ENCODE measurements around the gene PLIN3. TPM values are rescaled to one million over a fixed set of nuclear protein-coding genes. Genes with fewer than 3 reads are reported as not detected.
A peak's percentile ranks its signal among the peaks of the same experiment; 100 is the strongest.

Gene PLIN3
- total RNA-seq, 1 experiment from 2014 or later, result 104 TPM

- ChIA-PET POLR2A (ENCODE audit: unreplicated experiment) (interaction anchor here (0.7 kb wide), 1 partner anchor 70 kb away, joined by 4 read pairs; no protein-coding TSS in a partner anchor), CTCF (interaction anchor here (1.0 kb wide), 1 partner anchor 44 kb away, joined by 4 read pairs; no protein-coding TSS in a partner anchor)
- DNase-seq, result no peak
- Histone ChIP-seq H3K4me1 (replicated peaks; ENCODE audit: insufficient read depth) (peaks cover 17% of the 10 kb centered on the region), H3F3A (ENCODE audit: insufficient read depth, low read depth) (peaks cover 31% of the 10 kb centered on the region; the same call in 1 of the 2 replicates), H3K36me3 (ENCODE audit: low read depth) (no peaks in the 10 kb centered on the region), H3K4me2 (0 out of 2 replicates have a peak overlapping the region, but pooled peaks have one; percentile 66), H3K4me3 (no peak overlapping the region), H2AFZ (no peak overlapping the region), H3K27me3 (ENCODE audit: insufficient read depth, low read depth) (no peaks in the 10 kb centered on the region), H3K9me3 (ENCODE audit: insufficient read depth, low read depth) (no peaks in the 10 kb centered on the region), H4K20me1 (ENCODE audit: insufficient read depth) (no peaks in the 10 kb centered on the region), H3K79me2 (ENCODE audit: low read depth) (peaks cover 17% of the 10 kb centered on the region), H3K9me2 (ENCODE audit: insufficient read depth) (no peaks in the 10 kb centered on the region), H3K27ac (peak overlapping the region; percentile 88)
- BruUV-seq (replicated peaks), result no TSS peak
- no peak for TF ChIP-seq EZH2 (IDR thresholded peaks at IDR 0.05; ENCODE audit: low read depth)
- TF ChIP-seq, protein P1, sequence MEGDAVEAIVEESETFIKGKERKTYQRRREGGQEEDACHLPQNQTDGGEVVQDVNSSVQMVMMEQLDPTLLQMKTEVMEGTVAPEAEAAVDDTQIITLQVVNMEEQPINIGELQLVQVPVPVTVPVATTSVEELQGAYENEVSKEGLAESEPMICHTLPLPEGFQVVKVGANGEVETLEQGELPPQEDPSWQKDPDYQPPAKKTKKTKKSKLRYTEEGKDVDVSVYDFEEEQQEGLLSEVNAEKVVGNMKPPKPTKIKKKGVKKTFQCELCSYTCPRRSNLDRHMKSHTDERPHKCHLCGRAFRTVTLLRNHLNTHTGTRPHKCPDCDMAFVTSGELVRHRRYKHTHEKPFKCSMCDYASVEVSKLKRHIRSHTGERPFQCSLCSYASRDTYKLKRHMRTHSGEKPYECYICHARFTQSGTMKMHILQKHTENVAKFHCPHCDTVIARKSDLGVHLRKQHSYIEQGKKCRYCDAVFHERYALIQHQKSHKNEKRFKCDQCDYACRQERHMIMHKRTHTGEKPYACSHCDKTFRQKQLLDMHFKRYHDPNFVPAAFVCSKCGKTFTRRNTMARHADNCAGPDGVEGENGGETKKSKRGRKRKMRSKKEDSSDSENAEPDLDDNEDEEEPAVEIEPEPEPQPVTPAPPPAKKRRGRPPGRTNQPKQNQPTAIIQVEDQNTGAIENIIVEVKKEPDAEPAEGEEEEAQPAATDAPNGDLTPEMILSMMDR (conservative IDR thresholded peaks at IDR 0.05), result no peak
- intact Hi-C loops (cut with micrococcal nuclease; ENCODE audit: unreplicated experiment), result no loop called here
These were observed 893 bp upstream of the PLIN3 start for GRCh38 chr19:4868286-4868834.

GRCh38 chr19:4866595-4867424, 657 bp downstream of the PLIN3 start:
- ChIA-PET CTCF (interaction anchor here (0.7 to 0.8 kb wide), 2 partner anchors 45 to 164 kb away, joined by 3 to 6 read pairs; no protein-coding TSS in a partner anchor), POLR2A (ENCODE audit: unreplicated experiment) (interaction anchor here (0.6 to 0.7 kb wide), 2 partner anchors 37 to 39 kb away, joined by 3 to 23 read pairs; no protein-coding TSS in a partner anchor)
- H3K27ac ChIP-seq, result no peak overlapping the region
- TF ChIP-seq, protein P1 (conservative IDR thresholded peaks at IDR 0.05), result no peak
- TF ChIP-seq EZH2 (IDR thresholded peaks at IDR 0.05; ENCODE audit: low read depth), result no peak
- H3K79me2 ChIP-seq (ENCODE audit: low read depth), result peaks cover 17% of the 10 kb centered on the region
- H4K20me1 ChIP-seq (ENCODE audit: insufficient read depth), result no peaks in the 10 kb centered on the region
- BruUV-seq (replicated peaks), result TSS peak; percentile 68
- no peaks in the 10 kb centered on the region for H3K36me3 ChIP-seq (ENCODE audit: low read depth)
- no peaks in the 10 kb centered on the region for H3K9me3 ChIP-seq (ENCODE audit: insufficient read depth, low read depth)
- peak in 1 of 2 experiments; percentile 35 for DNase-seq
- peaks cover 26% of the 10 kb centered on the region for H3K4me1 ChIP-seq (replicated peaks; ENCODE audit: insufficient read depth)
- H3K27me3 ChIP-seq (ENCODE audit: insufficient read depth, low read depth), result no peaks in the 10 kb centered on the region
- peak overlapping the region; percentile 74 for H2AFZ ChIP-seq
- peak overlapping the region; percentile 89 for H3K4me3 ChIP-seq
- H3F3A ChIP-seq (ENCODE audit: insufficient read depth, low read depth), result peaks cover 26% of the 10 kb centered on the region; the same call in 1 of the 2 replicates
- H3K9me2 ChIP-seq (ENCODE audit: insufficient read depth), result no peaks in the 10 kb centered on the region
- peak overlapping the region; percentile 77 for H3K4me2 ChIP-seq
- intact Hi-C loops (cut with micrococcal nuclease; ENCODE audit: unreplicated experiment), result loop anchor here (2.0 kb wide), 1 partner anchor 54 kb away; no protein-coding TSS in a partner anchor

- Histone ChIP-seq H3K4me1 (replicated peaks; ENCODE audit: insufficient read depth) (peaks cover 20% of the 10 kb centered on the region; the same call in 1 of the 2 replicates), H3F3A (ENCODE audit: insufficient read depth, low read depth) (peaks cover 8% of the 10 kb centered on the region; the same call in 1 of the 2 replicates), H3K27me3 (ENCODE audit: insufficient read depth, low read depth) (no peaks in the 10 kb centered on the region), H2AFZ (no peak overlapping the region), H3K9me3 (ENCODE audit: insufficient read depth, low read depth) (no peaks in the 10 kb centered on the region), H3K4me3 (no peak overlapping the region), H3K36me3 (ENCODE audit: low read depth) (no peaks in the 10 kb centered on the region), H4K20me1 (ENCODE audit: insufficient read depth) (peaks cover 4% of the 10 kb centered on the region; the same call in 1 of the 2 replicates), H3K9me2 (ENCODE audit: insufficient read depth) (no peaks in the 10 kb centered on the region), H3K79me2 (ENCODE audit: low read depth) (peaks cover 5% of the 10 kb centered on the region), H3K4me2 (peak overlapping the region; percentile 49; the same call in 1 of the 2 replicates), H3K27ac (no peak overlapping the region)
- peak; percentile 58 to 83 for DNase-seq
- BruUV-seq (replicated peaks), result no TSS peak
- ChIA-PET CTCF (interaction anchor here (0.6 kb wide), 1 partner anchor 9 kb away, joined by 4 read pairs; no protein-coding TSS in a partner anchor), POLR2A (ENCODE audit: unreplicated experiment) (interaction anchor here (0.6 kb wide), 1 partner anchor 652 kb away, joined by 5 read pairs; no protein-coding TSS in a partner anchor)
- intact Hi-C loops (cut with micrococcal nuclease; ENCODE audit: unreplicated experiment), result no loop called here
- TF ChIP-seq, protein P1 (conservative IDR thresholded peaks at IDR 0.05), result no peak
- no peak for TF ChIP-seq EZH2 (IDR thresholded peaks at IDR 0.05; ENCODE audit: low read depth)
These were observed 6.3 kb downstream of the PLIN3 start for GRCh38 chr19:4861147-4861546.
